NK-92 (cell line): ENCODE measurements around the gene IFT88.
"Not testable (repeated sequence)": the region's sequence is repeated elsewhere in the genome, so short reads cannot be mapped to it uniquely, and the experiment has no call there.

Source experiments
- DNase-seq: peaks from one replicate; lab custom pipeline; 2025; ENCODE audit not compliant: unreplicated experiment; lab: John Stamatoyannopoulos, UW

Gene IFT88

DNA sequence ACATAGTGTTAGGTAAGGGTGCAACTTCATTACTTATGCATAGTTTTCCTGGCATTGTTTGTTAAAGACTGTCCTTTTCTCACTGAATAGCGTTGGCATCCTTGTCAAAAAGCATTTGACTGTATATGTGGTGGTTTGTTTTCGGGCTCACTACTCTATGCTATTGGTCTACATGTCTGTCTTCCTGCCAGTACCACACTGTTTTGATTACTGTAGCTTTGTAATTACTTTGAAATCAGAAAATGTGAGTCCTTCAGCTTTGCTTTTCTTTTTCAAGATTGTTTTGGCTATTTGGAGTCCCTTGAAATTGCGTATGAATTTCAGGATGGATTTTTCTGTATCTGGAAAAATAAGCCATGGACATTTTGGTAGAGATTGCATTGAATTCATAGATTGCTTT is 56.0 kb downstream of the IFT88 start:
- no peak for DNase-seq

- DNase-seq, result no peak
These were observed 57.3 kb downstream of the IFT88 start for GRCh38 chr13:20624213-20624612.

DNA sequence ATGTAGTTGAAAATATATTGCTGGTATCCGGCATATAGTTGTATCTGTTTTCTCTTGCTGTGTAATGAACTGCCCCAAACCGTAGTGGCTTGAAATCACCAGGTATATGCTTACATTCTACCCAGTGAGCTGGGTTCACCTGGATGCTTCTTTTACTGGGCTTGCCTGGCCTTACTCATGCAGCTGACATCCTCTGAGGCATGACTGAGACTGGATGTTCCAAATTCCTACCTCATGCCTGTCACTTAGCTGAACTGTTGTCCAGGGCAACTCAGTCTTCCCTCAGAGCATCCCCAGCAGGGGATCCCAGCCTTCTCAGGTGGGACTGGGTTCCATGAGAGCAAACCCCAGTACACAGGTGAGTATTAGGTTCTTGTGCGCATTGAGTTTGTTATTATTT is 66.8 kb downstream of the IFT88 start:
- no peak for DNase-seq

DNA sequence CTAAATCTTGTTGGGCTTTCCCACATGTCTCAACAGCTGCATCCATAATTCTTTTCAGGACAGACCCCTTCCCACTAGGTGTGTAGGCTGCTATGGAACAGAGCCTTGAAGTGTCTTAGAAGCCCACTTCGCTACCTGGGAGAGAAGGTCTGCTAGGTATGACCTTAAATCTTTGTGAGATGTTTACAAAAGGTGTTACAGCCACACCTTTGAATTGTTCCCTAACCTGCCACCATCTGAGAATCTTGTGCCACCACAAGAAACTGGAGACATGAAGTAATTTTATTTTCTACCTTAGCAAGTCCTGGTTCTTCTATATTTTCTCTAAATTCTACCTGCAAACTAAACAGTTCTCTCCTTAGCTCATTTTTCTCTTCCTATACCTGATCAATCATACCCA is 69.1 kb downstream of the IFT88 start:
- DNase-seq, result no peak

DNA sequence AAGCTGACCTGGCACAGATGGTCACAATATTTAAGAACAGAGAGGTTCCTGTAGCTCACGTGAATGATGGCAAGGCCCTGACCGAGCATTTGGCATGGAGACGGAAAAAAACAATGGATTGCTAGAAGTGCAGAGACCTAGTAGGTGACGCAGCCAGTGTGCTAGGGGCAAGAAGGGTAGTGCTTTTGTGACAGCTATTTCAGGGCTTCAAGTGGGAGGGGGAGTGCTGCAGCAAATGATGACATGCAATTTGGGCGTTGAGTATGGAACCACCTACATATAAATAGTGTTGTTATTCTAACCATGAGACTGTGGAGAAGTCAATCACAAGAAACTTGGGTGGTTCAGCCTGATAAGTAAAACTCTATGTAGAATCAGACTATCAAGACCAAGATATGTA is 70.9 kb downstream of the IFT88 start:
- no peak for DNase-seq

- no peak for DNase-seq
These were observed 80.8 kb downstream of the IFT88 start for GRCh38 chr13:20647758-20648157.

DNA sequence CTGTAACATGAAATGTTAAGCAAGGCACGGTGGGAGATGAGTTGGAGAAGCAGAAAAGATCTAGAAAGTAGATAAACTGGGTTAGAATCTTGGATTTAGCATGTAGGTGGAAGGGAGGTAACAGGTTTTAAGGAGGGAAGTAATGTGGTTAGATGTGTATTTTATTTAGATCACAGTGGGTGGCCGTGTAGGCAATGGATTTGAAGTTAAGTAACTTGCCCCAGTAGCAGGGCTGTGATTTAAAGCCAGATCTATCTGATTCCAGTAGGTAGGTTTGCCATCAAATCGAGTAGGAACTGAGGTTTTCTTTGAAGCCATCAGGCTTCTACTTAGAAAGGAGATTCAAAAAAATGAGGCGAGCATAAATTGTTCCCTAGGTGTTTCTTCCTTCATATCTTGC is 86.0 kb downstream of the IFT88 start:
- no peak for DNase-seq

DNA sequence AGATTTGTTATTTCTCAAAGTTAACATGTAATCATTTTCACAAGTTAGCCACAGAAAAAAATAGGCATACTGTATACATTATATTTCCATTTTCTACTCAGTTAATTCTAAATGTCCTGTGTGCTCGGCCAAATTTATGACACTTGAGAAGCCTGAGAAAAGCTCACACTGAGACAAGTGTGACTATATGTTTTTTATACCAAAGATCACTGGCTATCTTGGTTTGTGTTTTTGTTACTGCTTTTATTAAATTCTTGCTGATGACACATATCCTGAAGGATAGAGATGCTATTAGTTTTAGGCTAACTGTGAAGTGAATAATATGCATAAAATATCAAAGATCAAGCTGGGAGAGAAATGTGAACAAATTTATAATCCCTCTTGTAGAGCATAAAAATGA is 87.2 kb downstream of the IFT88 start:
- no peak for DNase-seq

- DNase-seq, result no peak
These were observed 91.6 kb downstream of the IFT88 start for GRCh38 chr13:20658451-20659040.

GRCh38 chr13:20664351-20664750 is 97.4 kb downstream of the IFT88 start:
- DNase-seq, result no peak

DNA sequence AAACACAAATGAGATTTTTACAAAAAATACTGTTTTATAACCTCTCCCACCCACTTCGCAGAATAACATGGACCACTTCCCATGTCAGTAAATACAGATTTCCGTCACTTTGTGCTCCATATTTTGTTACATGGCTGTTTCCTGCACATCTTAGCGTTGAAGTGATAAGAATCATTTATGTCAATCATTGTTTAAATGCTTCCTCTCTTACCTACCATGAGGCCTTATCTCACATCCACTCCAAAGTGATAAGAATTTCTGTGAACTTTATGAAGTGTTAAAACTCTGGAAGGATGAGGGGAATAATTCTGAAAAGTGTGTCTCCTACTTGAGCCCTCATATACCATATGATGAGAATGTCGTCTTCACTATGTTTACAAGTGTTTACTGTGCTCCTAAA is 100.0 kb downstream of the IFT88 start:
- DNase-seq, result no peak

DNA sequence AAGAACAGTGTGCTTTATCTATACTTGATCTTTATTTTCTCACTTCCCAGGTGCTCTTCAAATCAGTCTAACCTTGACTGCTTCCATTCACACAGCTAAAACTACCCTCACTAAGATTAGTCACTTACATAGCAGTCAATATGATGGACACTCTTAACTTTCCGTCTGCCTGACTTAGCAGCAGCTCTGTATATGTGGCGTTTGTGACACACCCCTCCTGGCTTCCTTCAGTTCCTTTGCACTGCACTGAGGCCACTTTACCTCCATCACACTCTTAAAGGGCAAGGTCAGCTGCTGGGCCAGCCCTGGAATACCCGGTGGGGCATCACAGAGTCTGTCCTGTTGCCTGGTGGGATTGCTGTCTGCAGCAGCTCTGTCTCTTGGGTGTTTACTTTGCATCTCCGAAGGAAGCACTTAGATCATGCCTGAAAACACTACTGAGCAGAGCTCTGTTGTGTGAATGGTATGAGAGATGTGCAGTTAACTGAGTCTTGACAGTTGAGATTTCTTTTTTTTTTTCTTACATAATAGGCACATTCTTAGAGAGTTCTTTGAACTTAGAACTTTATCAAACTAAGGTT is 101.0 kb downstream of the IFT88 start:
- DNase-seq, result no peak

- DNase-seq, result no peak
These were observed 102.2 kb downstream of the IFT88 start for GRCh38 chr13:20669162-20669561.

GRCh38 chr13:20671789-20672188 is 104.8 kb downstream of the IFT88 start:
- no peak for DNase-seq

DNA sequence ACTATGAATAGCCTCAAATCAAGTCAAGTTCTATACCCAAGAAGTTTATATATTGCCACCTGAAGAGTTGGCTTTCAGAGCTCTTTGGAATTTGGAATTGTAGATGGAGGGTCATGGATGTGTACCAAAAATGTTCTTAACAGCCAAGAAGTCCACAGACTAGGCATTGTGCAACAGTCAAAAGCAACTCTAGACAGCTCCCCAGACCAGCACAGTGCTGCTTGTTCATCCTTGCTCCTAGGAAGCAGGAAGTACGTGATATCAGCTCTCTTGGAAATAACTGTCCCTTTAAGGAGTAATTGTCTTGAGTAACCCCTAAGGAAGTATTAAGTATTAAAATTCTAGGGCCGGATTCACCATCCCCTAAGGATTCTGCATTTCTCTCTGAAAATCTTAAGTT is 105.8 kb downstream of the IFT88 start:
- no peak for DNase-seq

DNA sequence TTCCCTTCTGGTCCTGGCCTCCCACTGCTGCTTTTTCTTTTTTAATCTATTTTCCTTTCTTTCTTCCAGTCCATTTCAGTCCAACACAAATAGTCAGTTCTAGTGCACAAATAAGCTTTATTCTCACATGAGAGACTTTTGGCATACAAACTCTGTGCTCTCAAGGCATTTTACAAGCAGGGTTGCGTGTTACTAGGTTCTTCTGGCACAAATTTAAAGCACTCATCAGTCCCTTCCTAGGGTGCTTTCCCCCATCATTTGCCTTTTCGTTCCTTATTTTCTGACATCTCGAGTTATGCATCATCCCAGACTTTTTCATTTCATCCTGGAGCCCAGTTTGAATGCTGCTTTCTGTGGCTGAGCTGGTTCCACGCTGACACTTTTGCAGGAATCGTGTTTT is 106.8 kb downstream of the IFT88 start:
- DNase-seq, result no peak

DNA sequence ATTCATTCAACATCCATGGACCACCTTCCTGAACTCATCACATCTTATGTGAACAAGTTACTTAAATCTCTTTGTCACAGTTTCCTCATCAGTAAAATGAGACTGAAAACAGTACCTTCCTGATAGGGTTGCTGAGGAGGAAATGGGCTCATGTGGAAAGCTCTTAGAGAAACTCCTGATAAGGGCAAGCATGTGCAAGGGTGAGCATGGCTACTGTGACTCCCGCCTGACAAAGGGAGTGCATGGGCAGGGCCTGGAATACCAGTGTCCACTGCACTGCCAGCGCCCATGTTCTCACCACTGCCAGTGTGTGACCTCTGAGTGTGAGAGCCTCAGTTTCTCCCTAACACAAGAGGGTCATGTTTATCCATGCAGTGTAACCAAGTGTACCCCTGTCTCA is 109.3 kb downstream of the IFT88 start:
- DNase-seq, result no peak

DNA sequence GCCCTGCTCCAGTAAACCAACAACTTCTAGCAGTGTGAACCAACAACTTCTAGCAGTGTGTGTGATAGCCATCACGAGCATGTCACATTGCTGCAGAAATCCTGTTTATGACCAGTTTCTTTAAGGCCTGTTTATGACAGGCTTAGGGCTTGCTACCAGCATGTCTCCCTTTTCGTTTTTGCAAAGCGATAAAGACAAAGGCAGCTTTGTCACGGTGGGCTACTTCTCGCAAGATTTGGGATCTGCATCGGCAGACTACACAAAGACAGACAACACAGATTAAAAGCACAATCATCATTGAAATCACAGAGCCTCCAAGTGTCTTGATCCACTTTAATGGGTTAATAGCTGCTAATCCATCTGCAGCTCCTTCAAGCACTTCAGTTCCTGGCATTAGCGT is 111.6 kb downstream of the IFT88 start:
- DNase-seq, result not testable (repeated sequence)

DNA sequence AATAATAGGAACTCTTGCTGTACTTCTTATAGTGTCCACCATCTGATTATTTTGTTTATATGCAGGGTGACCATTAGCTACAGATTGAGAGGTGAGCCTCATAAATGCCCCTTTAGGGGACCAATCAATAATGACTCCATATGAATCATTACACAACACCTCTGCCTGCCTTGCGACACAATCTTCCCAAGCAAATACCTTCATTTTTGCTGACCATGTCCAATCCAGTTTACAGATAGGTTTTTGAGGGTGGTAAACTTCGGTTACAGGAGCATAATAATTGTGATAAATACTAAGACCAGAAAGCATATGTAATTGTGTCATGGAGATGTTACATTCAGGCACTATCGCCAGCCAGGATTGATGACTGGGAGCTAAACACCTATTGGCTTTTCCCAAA is 112.9 kb downstream of the IFT88 start:
- DNase-seq, result no peak

DNA sequence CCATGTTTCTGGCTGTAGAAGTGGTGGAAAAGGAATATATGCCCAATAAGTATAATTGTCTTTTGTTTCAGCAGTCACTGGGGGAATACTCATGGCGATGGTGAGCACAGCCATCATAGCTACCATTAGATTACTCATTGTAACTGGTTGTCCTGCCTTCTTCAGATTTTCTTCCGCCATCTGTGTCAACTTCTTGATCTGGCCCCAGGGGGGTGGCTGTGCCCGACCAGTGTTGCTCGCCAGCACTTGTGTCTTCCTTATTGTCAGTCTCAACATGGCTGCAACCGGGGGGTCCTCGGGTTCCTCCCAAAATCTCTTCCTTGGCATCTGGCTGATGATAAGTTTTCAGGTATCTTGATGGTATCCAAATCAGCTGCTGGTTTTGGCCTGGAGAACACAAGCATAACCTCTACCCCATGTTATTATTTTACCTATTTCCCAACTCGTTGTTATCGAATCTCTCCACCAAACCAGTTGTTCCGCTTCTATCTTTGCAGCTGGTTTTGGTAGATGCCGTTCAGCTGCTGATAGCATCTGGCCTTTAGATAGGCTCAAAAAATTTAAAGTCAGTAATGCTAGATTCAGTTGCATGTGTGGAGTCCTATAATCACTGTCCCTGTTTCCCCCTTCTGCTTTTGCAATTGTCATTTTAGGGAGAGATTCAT is 113.6 kb downstream of the IFT88 start:
- DNase-seq, result no peak

DNA sequence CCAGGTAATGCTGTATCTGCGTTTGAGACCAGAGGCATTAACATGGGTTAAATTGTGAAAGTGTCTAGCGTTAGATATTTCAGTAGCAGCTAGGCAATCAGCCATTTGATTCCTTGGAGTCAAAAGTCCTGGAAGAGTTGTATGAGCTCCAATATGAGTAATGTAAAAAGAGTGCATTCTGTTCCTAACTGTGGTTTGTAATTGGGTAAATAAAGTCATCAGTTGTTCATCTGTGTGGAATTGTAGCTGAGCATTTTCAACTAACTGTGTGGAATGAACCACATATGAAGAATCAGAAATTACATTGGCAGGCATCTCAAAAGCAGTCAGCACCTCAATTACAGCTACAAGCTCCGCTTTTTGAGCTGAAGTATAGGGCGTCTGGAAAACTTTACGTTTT is 114.5 kb downstream of the IFT88 start:
- not testable (repeated sequence) for DNase-seq

DNA sequence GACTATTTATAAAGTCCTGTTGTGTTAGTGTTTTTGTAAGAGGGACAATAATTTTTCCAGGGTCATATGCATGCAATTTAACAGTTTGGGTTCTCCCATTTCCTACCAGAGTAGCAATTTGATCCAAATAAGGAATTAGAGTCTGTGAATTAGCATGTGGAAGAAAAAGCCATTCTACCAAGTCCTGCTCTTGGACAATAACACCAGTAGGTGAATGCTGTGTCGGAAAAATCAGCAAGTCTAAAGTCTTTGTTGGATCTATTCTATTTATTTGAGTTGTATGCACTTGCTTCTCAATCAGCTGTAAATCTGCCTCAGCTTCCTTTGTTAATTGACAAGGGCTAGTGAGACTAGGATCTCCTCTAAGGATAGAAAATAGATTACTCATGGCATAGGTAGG is 115.1 kb downstream of the IFT88 start:
- no peak for DNase-seq

DNA sequence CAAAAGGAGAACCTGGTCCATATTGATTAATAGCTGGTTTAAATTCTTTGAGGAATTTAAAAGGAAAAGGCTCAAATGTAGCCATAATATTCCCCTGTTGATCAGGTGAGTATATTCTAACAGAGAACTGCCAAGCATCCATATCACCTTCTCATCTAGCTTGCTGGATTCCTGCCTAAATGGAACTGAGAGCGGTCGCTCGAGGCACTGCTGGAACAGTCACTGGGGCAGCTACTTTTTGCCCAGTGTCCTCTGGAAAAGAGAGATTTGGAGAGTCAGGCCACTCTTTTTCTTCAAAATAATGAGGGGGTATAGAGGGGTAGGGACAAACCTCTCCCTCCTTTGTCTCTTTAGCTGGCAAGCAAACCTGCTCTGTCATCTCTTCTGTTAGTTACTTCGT is 117.1 kb downstream of the IFT88 start:
- no peak for DNase-seq
